Neural cell (in vitro differentiated cells): ENCODE data around the gene ARL15. TPM values are rescaled to one million over a fixed set of nuclear protein-coding genes. Genes with fewer than 3 reads are reported as not detected.

Experiments used
- H2AFZ ChIP-seq: fragments of 200-600, 300-800 bp; sonication (generic), shearing (Covaris generic); 2 replicates; pipeline ENCODE4 v1.6.0; 2014; ENCODE audit warnings: low read depth, mild to moderate bottlenecking, antibody characterized with exemption, low read length, moderate library complexity
- H3F3A ChIP-seq: fragments of 200-600 bp; shearing (Covaris generic); 2 replicates; pipeline ENCODE4 v1.6.1; 2016; ENCODE audit warnings: mild to moderate bottlenecking, moderate library complexity, mixed read lengths, antibody characterized with exemption, low read length; ENCODE audit not compliant: insufficient read depth, poor library complexity, severe bottlenecking
- H3K27ac ChIP-seq: fragments of 200-600, 300-800 bp; sonication (generic), shearing (Covaris generic); 2 replicates; pipeline ENCODE4 v1.5.1; 2014; ENCODE audit warnings: mild to moderate bottlenecking, low read length, moderate library complexity
- H3K27me3 ChIP-seq: fragments of 300-800, 200-600 bp; sonication (generic), shearing (Covaris generic); 2 replicates; pipeline ENCODE4 v1.6.0; 2014; ENCODE audit warnings: mild to moderate bottlenecking, low read depth, low read length, moderate library complexity; ENCODE audit not compliant: insufficient read depth
- H3K36me3 ChIP-seq: fragments of 300-800, 200-600 bp; sonication (generic), shearing (Covaris generic); 2 replicates; pipeline ENCODE4 v1.5.1; 2014; ENCODE audit warnings: mild to moderate bottlenecking, antibody characterized with exemption, low read length, moderate library complexity; ENCODE audit not compliant: insufficient read depth
- H3K4me2 ChIP-seq: fragments of 300-800, 200-600 bp; sonication (generic), shearing (Covaris generic); 2 replicates; pipeline ENCODE4 v1.6.0; 2014; ENCODE audit warnings: mild to moderate bottlenecking, low read length
- H3K4me3 ChIP-seq: fragments of 300-800, 200-600 bp; sonication (generic), shearing (Covaris generic); 2 replicates; pipeline ENCODE4 v1.5.1; 2014; ENCODE audit warnings: mild to moderate bottlenecking, low read length, moderate library complexity
- H3K79me2 ChIP-seq: fragments of 200-600 bp; shearing (Covaris generic); replicated peaks from 2 replicates; pipeline ENCODE4 v1.6.0; 2014; ENCODE audit warnings: mild to moderate bottlenecking, low read length, moderate library complexity; ENCODE audit not compliant: insufficient read depth
- H3K9ac ChIP-seq: fragments of 300-800, 200-600 bp; sonication (generic), shearing (Covaris generic); 2 replicates; pipeline ENCODE4 v1.6.1; 2016; ENCODE audit warnings: mild to moderate bottlenecking, low read length, mixed read lengths
- H3K9me2 ChIP-seq: fragments of 200-600 bp; shearing (Covaris generic); 2 replicates; pipeline ENCODE4 v1.6.1; 2016; ENCODE audit warnings: mild to moderate bottlenecking, low read length, mixed read lengths; ENCODE audit not compliant: insufficient read depth
- H3K9me3 ChIP-seq: fragments of 200-600, 300-800 bp; sonication (generic), shearing (Covaris generic); 2 replicates; pipeline ENCODE4 v1.6.1; 2016; ENCODE audit warnings: mild to moderate bottlenecking, mixed run types, low read length, moderate library complexity, mixed read lengths
- H4K20me1 ChIP-seq: fragments of 200-600 bp; shearing (Covaris generic); 2 replicates; pipeline ENCODE4 v1.6.1; 2016; ENCODE audit warnings: mild to moderate bottlenecking, mixed run types; ENCODE audit not compliant: insufficient read depth
- EP300 ChIP-seq: fragments of 450-650 bp; conservative IDR thresholded peaks from 2 replicates; pipeline ENCODE4 v1.6.1; 2014; ENCODE audit warnings: antibody characterized with exemption, mild to moderate bottlenecking, moderate library complexity; ENCODE audit not compliant: poor library complexity, severe bottlenecking
- EZH2 ChIP-seq: fragments of 200-600, 300-800 bp; shearing (Covaris generic), sonication (generic); IDR thresholded peaks from 2 replicates; pipeline ENCODE4 v1.6.1; 2014; ENCODE audit warnings: antibody characterized with exemption, low read length, borderline replicate concordance, mild to moderate bottlenecking; ENCODE audit not compliant: insufficient read depth, poor library complexity, severe bottlenecking
- MXI1 ChIP-seq: fragments of 450-650 bp; conservative IDR thresholded peaks from 2 replicates; pipeline ENCODE4 v1.6.1; 2014; ENCODE audit warnings: antibody characterized with exemption, mild to moderate bottlenecking; ENCODE audit not compliant: poor library complexity, severe bottlenecking
- POLR2AphosphoS5 ChIP-seq: IDR thresholded peaks from 2 replicates; pipeline ENCODE4 v1.6.1; 2012
- RAD21 ChIP-seq: fragments of 450-650 bp; conservative IDR thresholded peaks from 2 replicates; pipeline ENCODE4 v1.6.1; 2014; ENCODE audit warnings: antibody characterized with exemption, mild to moderate bottlenecking, moderate library complexity
- SMC3 ChIP-seq: fragments of 450-650 bp; conservative IDR thresholded peaks from 2 replicates; pipeline ENCODE4 v1.6.1; 2014; ENCODE audit warnings: antibody characterized with exemption, mild to moderate bottlenecking, moderate library complexity; ENCODE audit not compliant: poor library complexity
- TAF1 ChIP-seq: IDR thresholded peaks from 2 replicates; pipeline ENCODE4 v1.6.1; 2012; ENCODE audit warnings: low read depth
- polyA plus RNA-seq: library from polyadenylated mRNA; depleted of rRNA; stranded (reverse); fragments of >200 nt; gene quantifications from 2 replicates; pipeline ENCODE4 v1.2.3, GENCODE V29; 2014
- TF ChIP-seq, protein P1 (sequence below): fragments of 450-650 bp; IDR thresholded peaks from 2 replicates; pipeline ENCODE4 v1.5.1; 2014; ENCODE audit warnings: antibody characterized with exemption, mild to moderate bottlenecking, moderate library complexity; ENCODE audit not compliant: poor library complexity, severe bottlenecking
- TF ChIP-seq, protein P2 (sequence below): IDR thresholded peaks from 2 replicates; pipeline ENCODE4 v1.6.1; 2012; ENCODE audit warnings: borderline replicate concordance

Gene ARL15
- polyA plus RNA-seq, 1 donor from 2014 or later: 51.9 TPM

DNA sequence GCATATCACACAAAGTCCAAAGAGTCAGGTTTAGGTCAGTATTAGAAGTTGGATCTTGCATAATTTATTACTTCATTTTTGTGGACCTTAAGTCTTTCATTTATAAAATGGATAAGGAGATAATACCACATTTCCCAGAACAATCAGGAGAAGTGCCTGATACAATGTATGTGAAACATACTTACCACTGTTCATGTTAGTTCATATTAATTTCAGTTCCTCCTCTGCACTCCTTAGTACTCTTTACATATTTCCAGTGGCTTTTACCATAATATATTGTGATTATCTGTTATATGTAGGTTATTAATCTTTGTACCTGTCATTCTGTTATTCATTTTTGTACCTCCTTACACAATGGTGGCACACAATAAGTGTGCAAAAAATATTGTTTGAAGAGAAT is 214.4 kb downstream of the ARL15 start:
- H3K9me2 ChIP-seq: no peaks in the 10 kb centered on the region
- H3F3A ChIP-seq: no peaks in the 10 kb centered on the region
- H3K9ac ChIP-seq: no peak overlapping the region
- H4K20me1 ChIP-seq: no peaks in the 10 kb centered on the region
- no peak overlapping the region for H3K27ac ChIP-seq
- H3K4me2 ChIP-seq: no peak overlapping the region
- H3K79me2 ChIP-seq: no peaks in the 10 kb centered on the region
- H3K9me3 ChIP-seq: no peaks in the 10 kb centered on the region
- H3K27me3 ChIP-seq: no peaks in the 10 kb centered on the region
- TF ChIP-seq MXI1 (no peak), TAF1 (no peak), SMC3 (no peak), EP300 (no peak)
- TF ChIP-seq, protein P1, sequence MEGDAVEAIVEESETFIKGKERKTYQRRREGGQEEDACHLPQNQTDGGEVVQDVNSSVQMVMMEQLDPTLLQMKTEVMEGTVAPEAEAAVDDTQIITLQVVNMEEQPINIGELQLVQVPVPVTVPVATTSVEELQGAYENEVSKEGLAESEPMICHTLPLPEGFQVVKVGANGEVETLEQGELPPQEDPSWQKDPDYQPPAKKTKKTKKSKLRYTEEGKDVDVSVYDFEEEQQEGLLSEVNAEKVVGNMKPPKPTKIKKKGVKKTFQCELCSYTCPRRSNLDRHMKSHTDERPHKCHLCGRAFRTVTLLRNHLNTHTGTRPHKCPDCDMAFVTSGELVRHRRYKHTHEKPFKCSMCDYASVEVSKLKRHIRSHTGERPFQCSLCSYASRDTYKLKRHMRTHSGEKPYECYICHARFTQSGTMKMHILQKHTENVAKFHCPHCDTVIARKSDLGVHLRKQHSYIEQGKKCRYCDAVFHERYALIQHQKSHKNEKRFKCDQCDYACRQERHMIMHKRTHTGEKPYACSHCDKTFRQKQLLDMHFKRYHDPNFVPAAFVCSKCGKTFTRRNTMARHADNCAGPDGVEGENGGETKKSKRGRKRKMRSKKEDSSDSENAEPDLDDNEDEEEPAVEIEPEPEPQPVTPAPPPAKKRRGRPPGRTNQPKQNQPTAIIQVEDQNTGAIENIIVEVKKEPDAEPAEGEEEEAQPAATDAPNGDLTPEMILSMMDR: no peak
- TF ChIP-seq, protein P2, sequence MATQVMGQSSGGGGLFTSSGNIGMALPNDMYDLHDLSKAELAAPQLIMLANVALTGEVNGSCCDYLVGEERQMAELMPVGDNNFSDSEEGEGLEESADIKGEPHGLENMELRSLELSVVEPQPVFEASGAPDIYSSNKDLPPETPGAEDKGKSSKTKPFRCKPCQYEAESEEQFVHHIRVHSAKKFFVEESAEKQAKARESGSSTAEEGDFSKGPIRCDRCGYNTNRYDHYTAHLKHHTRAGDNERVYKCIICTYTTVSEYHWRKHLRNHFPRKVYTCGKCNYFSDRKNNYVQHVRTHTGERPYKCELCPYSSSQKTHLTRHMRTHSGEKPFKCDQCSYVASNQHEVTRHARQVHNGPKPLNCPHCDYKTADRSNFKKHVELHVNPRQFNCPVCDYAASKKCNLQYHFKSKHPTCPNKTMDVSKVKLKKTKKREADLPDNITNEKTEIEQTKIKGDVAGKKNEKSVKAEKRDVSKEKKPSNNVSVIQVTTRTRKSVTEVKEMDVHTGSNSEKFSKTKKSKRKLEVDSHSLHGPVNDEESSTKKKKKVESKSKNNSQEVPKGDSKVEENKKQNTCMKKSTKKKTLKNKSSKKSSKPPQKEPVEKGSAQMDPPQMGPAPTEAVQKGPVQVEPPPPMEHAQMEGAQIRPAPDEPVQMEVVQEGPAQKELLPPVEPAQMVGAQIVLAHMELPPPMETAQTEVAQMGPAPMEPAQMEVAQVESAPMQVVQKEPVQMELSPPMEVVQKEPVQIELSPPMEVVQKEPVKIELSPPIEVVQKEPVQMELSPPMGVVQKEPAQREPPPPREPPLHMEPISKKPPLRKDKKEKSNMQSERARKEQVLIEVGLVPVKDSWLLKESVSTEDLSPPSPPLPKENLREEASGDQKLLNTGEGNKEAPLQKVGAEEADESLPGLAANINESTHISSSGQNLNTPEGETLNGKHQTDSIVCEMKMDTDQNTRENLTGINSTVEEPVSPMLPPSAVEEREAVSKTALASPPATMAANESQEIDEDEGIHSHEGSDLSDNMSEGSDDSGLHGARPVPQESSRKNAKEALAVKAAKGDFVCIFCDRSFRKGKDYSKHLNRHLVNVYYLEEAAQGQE: no peak
- no peak overlapping the region for H3K4me3 ChIP-seq
- H2AFZ ChIP-seq: no peak overlapping the region
- H3K36me3 ChIP-seq: no peaks in the 10 kb centered on the region

DNA sequence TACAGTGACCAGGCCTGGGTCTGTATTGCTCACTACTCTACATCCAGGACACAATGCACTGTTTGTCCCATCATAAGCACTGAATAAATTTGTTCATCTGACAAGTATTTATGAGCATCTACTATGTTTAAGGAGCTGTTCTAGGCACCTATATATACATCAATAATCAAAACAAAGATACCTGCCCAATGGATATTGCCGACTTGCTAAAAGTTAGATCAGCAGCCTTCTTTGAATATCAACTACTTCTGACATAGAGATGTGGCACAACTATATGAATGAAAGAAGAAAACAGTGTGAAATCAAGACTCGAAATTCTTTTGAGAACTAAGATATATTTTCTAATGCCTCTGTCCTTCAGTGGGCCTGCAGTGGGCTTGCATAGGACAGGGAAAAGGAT is 215.7 kb downstream of the ARL15 start:
- Histone ChIP-seq H3K36me3 (no peaks in the 10 kb centered on the region), H3K27ac (no peak overlapping the region), H3K27me3 (no peaks in the 10 kb centered on the region), H3K4me3 (no peak overlapping the region), H4K20me1 (no peaks in the 10 kb centered on the region), H3K79me2 (no peaks in the 10 kb centered on the region), H2AFZ (no peak overlapping the region), H3K9me3 (no peaks in the 10 kb centered on the region), H3K9me2 (no peaks in the 10 kb centered on the region), H3F3A (no peaks in the 10 kb centered on the region), H3K4me2 (no peak overlapping the region), H3K9ac (no peak overlapping the region)
- TF ChIP-seq, protein P2: no peak
- TF ChIP-seq EZH2 (no peak), SMC3 (no peak), MXI1 (no peak), RAD21 (no peak), TAF1 (no peak), EP300 (no peak), POLR2AphosphoS5 (no peak)
- TF ChIP-seq, protein P1: no peak
